Measurements from ENCODE around the gene SAMD14. TPM values are rescaled to one million over a fixed set of nuclear protein-coding genes. Genes with fewer than 3 reads are reported as not detected.

The SAMD14 gene
- total and polyA plus RNA-seq, 2 donors (not counting 1 experiment from before 2014, with no cell fraction given): 0.13 to 0.89 TPM

DNA sequence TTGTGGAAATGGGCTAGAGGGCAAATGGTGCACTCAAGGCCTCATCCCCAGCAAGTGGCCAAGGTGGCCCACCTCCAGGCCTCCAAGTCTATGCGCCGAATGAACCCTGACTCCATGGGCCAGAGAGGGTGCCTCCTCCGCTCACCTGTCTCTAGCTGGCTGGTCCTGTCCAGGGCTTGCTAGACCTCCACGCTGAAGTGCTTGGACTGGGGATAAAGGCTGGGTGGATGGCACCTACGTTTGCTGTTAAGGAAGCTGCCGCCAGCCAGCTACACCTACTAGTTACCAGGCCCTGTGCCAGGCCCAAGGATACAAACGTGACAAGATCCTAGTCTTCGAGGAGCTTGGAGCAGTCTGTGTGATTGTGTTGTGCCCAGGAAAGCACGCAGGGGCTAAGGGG is 35.1 kb upstream of the SAMD14 start:
- intact Hi-C loops (cut with micrococcal nuclease): no loop called here
- Histone ChIP-seq H3K36me3 (replicated peaks in 1 of 2; ENCODE audit: control extremely low read depth in 1 of 2, control insufficient read depth in 1 of 2, extremely low read depth in 1 of 2, insufficient read depth in 2 of 2, low read length in 1 of 2) (no peaks in the 10 kb centered on the region), H2AFZ (ENCODE audit: insufficient read depth, low read depth, low read length, poor library complexity, severe bottlenecking) (no peak overlapping the region), H4K20me1 (ENCODE audit: control insufficient read depth, insufficient read depth, low read length, poor library complexity, severe bottlenecking) (no peaks in the 10 kb centered on the region), H3K4me2 (replicated peaks; ENCODE audit: low read depth, low read length, poor library complexity, severe bottlenecking) (no peak overlapping the region), H3K27ac (ENCODE audit: low read length in 2 of 2) (no peak overlapping the region), H3K79me2 (ENCODE audit: control insufficient read depth, insufficient read depth, low read length) (peaks cover 28% of the 10 kb centered on the region), H3K9ac (ENCODE audit: low read length) (no peak overlapping the region), H3K4me3 (ENCODE audit: control extremely low read depth in 1 of 5, extremely low read depth in 1 of 5, insufficient read depth in 1 of 5, low read depth in 2 of 5, low read length in 4 of 5) (no peak overlapping the region), H3K9me3 (ENCODE audit: control extremely low read depth in 1 of 3, control insufficient read depth in 2 of 3, insufficient read depth in 1 of 3, low read length in 2 of 3) (no peaks in the 10 kb centered on the region), H3K4me1 (ENCODE audit: control insufficient read depth in 2 of 2, insufficient read depth in 2 of 2, low read length in 2 of 2) (peaks cover 48 to 60% of the 10 kb centered on the region in 2 donors), H3K27me3 (replicated peaks in 1 of 4; ENCODE audit: control extremely low read depth in 1 of 4, control insufficient read depth in 3 of 4, insufficient read depth in 4 of 4, low read length in 3 of 4) (no peaks in the 10 kb centered on the region)
- peaks cover 46% of the 10 kb centered on the region for H3K4me1 Mint-ChIP-seq
- CTCF ChIA-PET: interaction anchor here (0.5 to 2.7 kb wide), 6 partner anchors 13 to 286 kb away, joined by 4 to 17 read pairs (median 5); partner anchors contain the start of gene COL1A1
- WGBS (ENCODE audit: insufficient coverage): 97% methylated on average over 7 of the region's 9 CpGs
- POLR2A ChIA-PET: interaction anchor here (2.1 kb wide), 1 partner anchor 13 kb away, joined by 14 read pairs; no protein-coding TSS in a partner anchor
- DNase-seq: no peak
- H3K9me3 Mint-ChIP-seq (ENCODE audit: insufficient read depth): no peaks in the 10 kb centered on the region
- H3K4me3 Mint-ChIP-seq: no peak overlapping the region
- no peak overlapping the region for H3K27ac Mint-ChIP-seq
- ATAC-seq (ENCODE audit: low read depth): no peak
- no peak for TF ChIP-seq EZH2 (IDR thresholded peaks at IDR 0.05; ENCODE audit: borderline replicate concordance, insufficient read depth, low read depth, low read length, poor library complexity, severe bottlenecking)
- TF ChIP-seq, protein P1, sequence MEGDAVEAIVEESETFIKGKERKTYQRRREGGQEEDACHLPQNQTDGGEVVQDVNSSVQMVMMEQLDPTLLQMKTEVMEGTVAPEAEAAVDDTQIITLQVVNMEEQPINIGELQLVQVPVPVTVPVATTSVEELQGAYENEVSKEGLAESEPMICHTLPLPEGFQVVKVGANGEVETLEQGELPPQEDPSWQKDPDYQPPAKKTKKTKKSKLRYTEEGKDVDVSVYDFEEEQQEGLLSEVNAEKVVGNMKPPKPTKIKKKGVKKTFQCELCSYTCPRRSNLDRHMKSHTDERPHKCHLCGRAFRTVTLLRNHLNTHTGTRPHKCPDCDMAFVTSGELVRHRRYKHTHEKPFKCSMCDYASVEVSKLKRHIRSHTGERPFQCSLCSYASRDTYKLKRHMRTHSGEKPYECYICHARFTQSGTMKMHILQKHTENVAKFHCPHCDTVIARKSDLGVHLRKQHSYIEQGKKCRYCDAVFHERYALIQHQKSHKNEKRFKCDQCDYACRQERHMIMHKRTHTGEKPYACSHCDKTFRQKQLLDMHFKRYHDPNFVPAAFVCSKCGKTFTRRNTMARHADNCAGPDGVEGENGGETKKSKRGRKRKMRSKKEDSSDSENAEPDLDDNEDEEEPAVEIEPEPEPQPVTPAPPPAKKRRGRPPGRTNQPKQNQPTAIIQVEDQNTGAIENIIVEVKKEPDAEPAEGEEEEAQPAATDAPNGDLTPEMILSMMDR (IDR thresholded peaks at IDR 0.05): no peak
- no peaks in the 10 kb centered on the region for H3K27me3 Mint-ChIP-seq

DNA sequence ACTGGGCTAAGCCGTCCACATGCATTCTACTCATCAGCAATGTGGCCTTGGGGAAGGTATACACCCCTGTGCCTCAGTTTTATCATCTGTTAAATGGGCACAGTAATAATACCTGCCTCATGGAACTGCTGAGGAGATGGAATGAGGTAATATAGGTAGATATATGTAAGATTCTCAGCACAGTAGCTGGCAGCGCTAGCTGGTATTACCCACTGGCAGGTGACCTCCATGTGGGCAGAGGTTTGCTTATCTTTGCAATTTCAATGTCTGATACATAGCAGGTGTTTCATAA is 34.7 kb upstream of the SAMD14 start:
- H3K27ac Mint-ChIP-seq: no peak overlapping the region
- no peaks in the 10 kb centered on the region for H3K9me3 Mint-ChIP-seq (ENCODE audit: insufficient read depth)
- Histone ChIP-seq H3K27me3 (replicated peaks in 1 of 4; ENCODE audit: control extremely low read depth in 1 of 4, control insufficient read depth in 3 of 4, insufficient read depth in 4 of 4, low read length in 3 of 4) (no peaks in the 10 kb centered on the region), H3K36me3 (replicated peaks in 1 of 2; ENCODE audit: control extremely low read depth in 1 of 2, control insufficient read depth in 1 of 2, extremely low read depth in 1 of 2, insufficient read depth in 2 of 2, low read length in 1 of 2) (no peaks in the 10 kb centered on the region), H3K9ac (ENCODE audit: low read length) (no peak overlapping the region), H3K9me3 (ENCODE audit: control extremely low read depth in 1 of 3, control insufficient read depth in 2 of 3, insufficient read depth in 1 of 3, low read length in 2 of 3) (no peaks in the 10 kb centered on the region), H3K4me1 (ENCODE audit: control insufficient read depth in 2 of 2, insufficient read depth in 2 of 2, low read length in 2 of 2) (peaks cover 48 to 60% of the 10 kb centered on the region in 2 donors), H3K27ac (ENCODE audit: low read length in 2 of 2) (no peak overlapping the region), H3K4me2 (replicated peaks; ENCODE audit: low read depth, low read length, poor library complexity, severe bottlenecking) (no peak overlapping the region), H2AFZ (ENCODE audit: insufficient read depth, low read depth, low read length, poor library complexity, severe bottlenecking) (no peak overlapping the region), H3K79me2 (ENCODE audit: control insufficient read depth, insufficient read depth, low read length) (peaks cover 28% of the 10 kb centered on the region), H3K4me3 (ENCODE audit: control extremely low read depth in 1 of 5, extremely low read depth in 1 of 5, insufficient read depth in 1 of 5, low read depth in 2 of 5, low read length in 4 of 5) (no peak overlapping the region), H4K20me1 (ENCODE audit: control insufficient read depth, insufficient read depth, low read length, poor library complexity, severe bottlenecking) (no peaks in the 10 kb centered on the region)
- CTCF ChIA-PET: interaction anchor here (1.7 to 2.7 kb wide), 4 partner anchors 12 to 34 kb away, joined by 5 to 17 read pairs (median 8); no protein-coding TSS in a partner anchor
- intact Hi-C loops (cut with micrococcal nuclease): no loop called here
- peaks cover 46% of the 10 kb centered on the region for H3K4me1 Mint-ChIP-seq
- no peaks in the 10 kb centered on the region for H3K27me3 Mint-ChIP-seq
- WGBS (ENCODE audit: insufficient coverage): 90% methylated on average over 2 of the region's 2 CpGs
- DNase-seq (no peak), ATAC-seq (ENCODE audit: low read depth) (no peak)
- TF ChIP-seq, protein P1 (IDR thresholded peaks at IDR 0.05): no peak
- no peak for TF ChIP-seq EZH2 (IDR thresholded peaks at IDR 0.05; ENCODE audit: borderline replicate concordance, insufficient read depth, low read depth, low read length, poor library complexity, severe bottlenecking)
- H3K4me3 Mint-ChIP-seq: no peak overlapping the region
- POLR2A ChIA-PET: interaction anchor here (2.1 kb wide), 1 partner anchor 13 kb away, joined by 14 read pairs; no protein-coding TSS in a partner anchor
